ENCODE measurements around the gene PPP5C. TPM values are rescaled to one million over a fixed set of nuclear protein-coding genes. Genes with fewer than 3 reads are reported as not detected.

Gene PPP5C
- total RNA-seq, 4 donors from 2014 or later = 70.5 to 132 (median 88.8) TPM

DNA sequence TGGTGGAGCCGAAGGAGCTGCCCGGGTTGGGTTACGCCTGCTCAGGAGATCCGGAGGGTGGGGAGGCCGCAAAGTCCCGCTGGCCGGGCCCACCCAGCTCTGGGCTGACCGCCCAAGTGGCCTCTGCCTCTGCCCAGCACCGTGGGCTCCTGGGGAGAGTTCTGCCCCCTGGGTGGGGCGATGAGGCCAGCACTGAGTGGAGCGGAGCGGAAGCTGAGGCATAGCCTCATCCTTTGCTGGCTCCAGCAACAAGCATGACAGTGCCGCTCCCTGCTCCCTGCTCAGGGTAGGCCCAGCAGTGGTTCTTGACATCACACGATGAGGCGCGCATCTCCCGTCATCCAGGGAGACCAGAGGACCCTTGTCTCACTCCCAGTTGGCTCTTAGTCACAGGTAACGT is 44.0 kb downstream of the PPP5C start:
- Histone ChIP-seq H3K27ac (peak overlapping the region in 2 of 4 donors; percentile 25 to 43), H3K36me3 (peaks cover 10 to 81% (median 18%) of the 10 kb centered on the region in 3 donors)

GRCh38 chr19:46391296-46392251 is 44.7 kb downstream of the PPP5C start:
- Histone ChIP-seq H3K27me3 (no peaks in the 10 kb centered on the region), H3K9me3 (no peaks in the 10 kb centered on the region), H3K4me1 (peaks cover 0 to 22% (median 3%) of the 10 kb centered on the region in 4 donors), H3K27ac (peak overlapping the region in 1 of 4 donors; percentile 25), H3K36me3 (peaks cover 10 to 74% (median 18%) of the 10 kb centered on the region in 3 donors), H3K4me3 (no peak overlapping the region)
- DNase-seq (ENCODE audit: low spot score in 2 of 2) = no peak
- 82 to 88% methylated on average over 27 to 33 of the region's 33 CpGs for WGBS, 2 donors
- no peak for TF ChIP-seq CTCF (IDR thresholded peaks at IDR 0.05)
- no peak for TF ChIP-seq POLR2A (IDR thresholded peaks at IDR 0.05)

More for the DNA sequence above, 44.0 kb downstream of the PPP5C start:
- no peak for DNase-seq (ENCODE audit: low spot score in 2 of 2)
- H3K4me3 ChIP-seq = no peak overlapping the region
- WGBS, 2 donors = 88 to 94% methylated on average over 14 to 18 of the region's 18 CpGs
- TF ChIP-seq EP300 (IDR thresholded peaks at IDR 0.05) (no peak), POLR2A (IDR thresholded peaks at IDR 0.05) (no peak), CTCF (IDR thresholded peaks at IDR 0.05) (no peak)
- H3K4me1 ChIP-seq = peaks cover 0 to 22% (median 3%) of the 10 kb centered on the region in 4 donors
- no peaks in the 10 kb centered on the region for H3K9me3 ChIP-seq
- H3K27me3 ChIP-seq = no peaks in the 10 kb centered on the region

GRCh38 chr19:46392252-46392801 is 45.4 kb downstream of the PPP5C start:
- Histone ChIP-seq H3K27ac (peak overlapping the region in 1 of 4 donors; percentile 25), H3K9me3 (no peaks in the 10 kb centered on the region), H3K4me1 (peaks cover 0 to 22% (median 3%) of the 10 kb centered on the region in 4 donors), H3K4me3 (no peak overlapping the region), H3K36me3 (peaks cover 10 to 66% (median 18%) of the 10 kb centered on the region in 3 donors), H3K27me3 (no peaks in the 10 kb centered on the region)
- 52 to 54% methylated on average over 21 of the region's 21 CpGs for WGBS, 2 donors
- TF ChIP-seq CTCF (IDR thresholded peaks at IDR 0.05) (no peak), POLR2A (IDR thresholded peaks at IDR 0.05) (no peak), EP300 (IDR thresholded peaks at IDR 0.05) (no peak)
- DNase-seq (ENCODE audit: low spot score in 2 of 2) = no peak

- no peak for DNase-seq (ENCODE audit: low spot score in 2 of 2)
- H3K27me3 ChIP-seq = no peaks in the 10 kb centered on the region
- H3K4me3 ChIP-seq = no peak overlapping the region
- peaks cover 0 to 22% (median 3%) of the 10 kb centered on the region in 4 donors for H3K4me1 ChIP-seq
- no peaks in the 10 kb centered on the region for H3K9me3 ChIP-seq
- H3K27ac ChIP-seq = peak overlapping the region in 1 of 4 donors; percentile 25
- peaks cover 6 to 61% (median 14%) of the 10 kb centered on the region in 3 donors for H3K36me3 ChIP-seq
- no peak for TF ChIP-seq POLR2A (IDR thresholded peaks at IDR 0.05)
- no peak for TF ChIP-seq EP300 (IDR thresholded peaks at IDR 0.05)
- TF ChIP-seq CTCF (IDR thresholded peaks at IDR 0.05) = no peak
- 52 to 61% methylated on average over 4 of the region's 4 CpGs for WGBS, 2 donors
Observed at GRCh38 chr19:46392837-46393236, 46.0 kb downstream of the PPP5C start.

Data from tibial nerve (tissue), 4 donors.